Hematopoietic multipotent progenitor cell (in vitro differentiated cells): ENCODE data around the gene GRIN2C. TPM values are rescaled to one million over a fixed set of nuclear protein-coding genes. Genes with fewer than 3 reads are reported as not detected.

Experiments used
- DNase-seq, 3 donors: peaks; one replicate each; pipeline ENCODE4 v3.0.0-alpha.2; 2011 to 2015; ENCODE audit warnings: low read depth in 2 of 3, low spot score in 2 of 3
- total RNA-seq: library from RNA; depleted of rRNA; stranded (reverse); fragments of >200 nt; gene quantifications from one replicate; pipeline ENCODE4 v1.2.3, GENCODE V29; 2012

The GRIN2C gene
- total RNA-seq, 1 donor, result 0.27 TPM

DNA sequence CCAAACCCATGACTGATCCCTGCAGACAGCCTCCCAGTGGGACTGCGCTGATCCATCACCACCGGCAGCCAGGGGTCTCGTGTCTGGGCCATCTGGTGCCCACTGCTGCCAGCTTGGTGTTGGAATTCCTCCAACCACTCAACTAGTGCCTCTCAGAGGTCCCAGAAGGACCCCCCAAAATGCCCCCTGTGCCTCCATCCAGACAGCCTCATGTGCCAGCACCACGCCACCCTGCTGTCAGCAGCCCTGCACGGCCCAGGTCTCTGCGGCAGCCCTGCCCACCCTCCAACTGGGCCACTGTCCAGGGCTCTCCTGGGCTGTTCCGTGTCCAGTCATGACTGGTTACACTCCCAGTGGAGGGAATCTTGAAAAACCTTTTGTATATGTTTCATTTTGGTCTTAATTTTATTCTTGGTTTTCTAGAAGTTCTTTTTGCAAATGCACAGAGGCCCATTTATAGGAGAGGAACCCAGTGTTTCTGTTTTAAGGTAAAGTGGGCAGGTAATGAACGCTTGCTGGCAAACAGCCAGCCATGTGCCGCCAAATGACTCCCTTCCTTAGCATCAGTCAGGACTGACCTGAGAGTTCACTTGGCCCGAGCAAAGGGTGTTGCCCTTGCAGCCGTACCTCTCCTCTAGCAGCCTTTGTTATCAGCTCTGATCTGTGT, 34.6 kb downstream of the GRIN2C start:
- DNase-seq, result no peak

DNA sequence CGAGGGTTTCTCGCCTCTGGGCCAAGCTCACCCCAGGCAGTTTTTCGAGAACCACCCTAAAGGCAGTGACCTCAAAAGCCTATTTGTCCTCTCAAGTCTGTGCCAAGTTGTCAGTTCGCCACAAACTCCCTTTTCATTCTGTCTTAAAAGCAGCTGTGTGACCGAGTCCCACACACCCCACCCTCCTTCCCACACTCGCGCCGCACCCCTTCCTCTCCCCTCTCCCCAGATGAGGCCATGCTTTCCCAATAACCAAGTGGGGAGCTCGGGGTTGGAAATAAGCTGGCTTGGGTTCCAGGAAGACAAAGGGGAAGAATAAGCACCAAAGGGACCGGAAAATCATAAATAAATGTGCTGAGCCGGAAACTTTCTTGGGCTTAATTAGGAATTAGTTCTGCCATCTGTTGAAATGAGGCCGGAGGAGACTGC, 36.7 kb downstream of the GRIN2C start:
- no peak for DNase-seq

DNA sequence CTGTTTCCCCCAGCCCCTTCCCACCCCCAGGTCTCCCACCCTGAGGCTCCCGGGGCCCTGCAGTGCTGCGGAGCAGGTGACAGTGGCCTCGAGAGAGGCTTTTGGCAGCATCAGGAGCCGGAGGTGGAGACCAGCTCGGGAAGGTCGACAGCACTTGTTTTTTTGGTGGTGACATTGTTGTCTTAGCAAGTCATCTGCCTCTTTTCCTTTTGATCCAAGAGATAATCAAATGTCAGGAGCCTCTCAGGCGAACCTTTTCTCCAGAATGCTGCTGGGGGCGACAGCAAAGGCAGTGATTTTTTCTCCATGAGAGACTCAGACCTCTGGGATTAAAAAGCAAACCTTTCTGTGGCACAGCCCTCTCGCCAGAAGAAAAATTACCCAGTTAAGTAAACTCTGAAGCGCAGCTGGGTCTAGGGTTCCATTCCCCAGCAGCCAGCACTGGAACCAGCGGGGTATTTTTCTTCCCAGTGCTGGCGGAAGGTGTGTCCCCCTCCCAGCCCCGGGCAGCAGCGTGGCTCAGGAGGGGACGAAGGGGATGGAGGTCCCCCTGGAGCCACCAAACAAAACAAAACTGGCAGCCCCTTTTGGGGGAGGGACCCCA, 37.2 kb downstream of the GRIN2C start:
- DNase-seq, result no peak

- DNase-seq, result no peak
Observed at GRCh38 chr17:74821655-74822334, 37.9 kb downstream of the GRIN2C start.

- no peak for DNase-seq
Observed at GRCh38 chr17:74819801-74820436, 39.8 kb downstream of the GRIN2C start.

DNA sequence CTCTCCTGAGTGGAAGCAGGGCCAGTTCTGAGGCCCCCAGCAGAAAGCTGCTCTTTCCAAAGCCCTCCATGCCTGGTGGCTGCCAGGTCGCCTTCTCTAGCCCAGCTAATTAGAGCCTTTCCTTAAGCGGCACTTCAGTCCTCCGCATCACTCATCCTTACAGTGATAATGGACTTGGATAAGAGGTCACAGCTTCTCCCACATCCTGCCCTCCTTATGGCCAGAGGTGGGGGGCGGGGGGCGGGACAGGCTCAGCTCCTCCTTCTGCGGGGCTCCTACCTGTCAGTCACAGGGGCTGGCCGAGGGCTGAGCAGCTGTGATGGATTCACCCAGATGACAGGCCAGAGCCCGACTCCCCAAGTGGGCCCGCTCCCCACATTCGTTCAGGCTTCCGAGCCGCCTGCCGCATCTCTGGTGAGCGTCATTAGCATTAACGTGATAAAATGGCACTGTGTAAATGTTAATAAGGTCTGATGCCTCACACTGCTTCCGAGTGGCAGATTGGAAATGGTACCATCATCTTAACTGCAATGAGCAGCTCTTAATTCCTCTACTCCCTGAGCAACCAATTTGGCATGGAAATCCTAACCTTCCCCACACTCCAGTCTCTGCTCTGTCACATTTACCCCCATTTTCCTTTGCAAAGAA, 41.3 kb downstream of the GRIN2C start:
- no peak for DNase-seq

GRCh38 chr17:74816905-74817620, 42.6 kb downstream of the GRIN2C start:
- no peak for DNase-seq

DNA sequence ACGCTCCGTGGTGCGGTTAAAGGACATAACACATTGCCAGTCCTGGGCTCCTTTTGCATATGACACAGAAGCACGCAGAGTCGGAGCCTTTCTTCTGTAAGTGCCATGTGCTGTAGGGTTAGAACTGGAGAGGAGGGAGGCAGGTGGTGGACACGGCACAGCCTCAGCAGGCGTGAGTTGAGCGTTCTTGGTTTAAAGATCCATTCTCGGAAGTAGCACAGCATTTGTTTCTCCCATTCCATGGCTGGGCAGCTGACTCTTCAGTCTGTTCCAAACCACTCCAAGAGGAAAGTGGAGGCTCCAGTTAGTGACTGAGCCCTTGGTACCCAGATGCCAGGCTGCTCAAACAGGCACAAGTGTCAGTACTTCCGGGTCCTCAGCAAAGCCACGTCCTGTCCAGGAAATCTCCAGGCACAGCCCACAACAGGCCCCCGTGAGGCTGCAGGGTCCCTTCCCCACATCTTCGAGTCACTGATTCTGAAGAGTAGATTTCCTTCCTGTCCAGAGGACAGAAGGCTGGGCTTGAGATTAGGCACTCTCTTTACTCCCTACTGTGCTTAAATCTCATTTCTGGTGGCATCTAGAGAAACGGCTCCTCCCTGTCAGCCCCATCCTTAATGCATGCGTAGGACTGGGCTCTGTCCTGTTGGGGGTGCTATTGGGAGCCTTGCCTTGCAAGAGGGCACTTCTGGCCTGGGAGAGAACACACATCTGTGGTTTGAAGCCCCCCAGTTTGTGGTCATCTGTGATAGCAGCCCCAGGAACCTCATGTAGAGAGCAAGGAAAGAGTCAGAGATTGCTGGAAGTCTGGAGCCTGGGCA, 43.9 kb downstream of the GRIN2C start:
- peak in 2 of 3 donors; percentile 14 for DNase-seq

DNA sequence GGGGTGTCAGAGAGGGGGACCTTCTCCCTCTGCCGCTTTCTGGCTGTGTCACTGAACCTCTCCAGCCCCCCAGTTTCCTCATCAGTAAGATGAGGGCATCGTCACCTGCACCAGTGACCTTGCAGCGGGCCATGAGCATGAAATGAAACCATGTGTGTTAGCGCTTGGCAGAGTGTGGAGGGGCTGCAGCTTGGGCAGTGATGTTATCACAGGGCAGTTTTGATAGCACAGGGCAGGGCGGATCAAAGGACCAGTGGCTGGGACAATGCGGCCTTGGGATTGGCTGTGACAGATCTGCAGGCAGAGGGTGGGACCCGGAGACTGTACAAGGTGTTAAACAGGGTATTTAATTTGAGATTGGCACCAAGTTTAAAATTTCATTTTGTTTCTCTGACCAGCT, 44.6 kb downstream of the GRIN2C start:
- DNase-seq, result no peak

DNA sequence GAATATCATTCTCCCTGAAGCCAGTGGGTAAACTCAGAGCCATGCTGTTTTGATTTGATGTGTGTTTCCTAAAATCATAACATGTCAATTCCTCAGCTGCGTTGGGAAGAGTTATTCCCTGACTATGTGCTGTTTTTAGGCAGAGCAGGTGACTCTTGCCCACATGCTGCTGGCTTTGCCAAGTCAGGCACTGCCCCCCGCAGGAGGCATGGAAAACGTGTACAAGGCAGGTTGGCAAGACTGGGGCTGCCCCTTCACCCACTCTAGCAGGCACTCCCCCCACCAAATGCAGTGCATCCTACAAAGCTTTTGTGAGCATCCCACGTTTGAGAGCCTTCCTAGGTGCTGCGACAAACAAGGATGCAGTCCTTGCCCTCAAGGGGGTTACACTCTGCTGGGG, 45.2 kb downstream of the GRIN2C start:
- DNase-seq, result peak in 2 of 3 donors; percentile 16 to 40

GRCh38 chr17:74812109-74813009, 47.3 kb downstream of the GRIN2C start:
- no peak for DNase-seq

- no peak for DNase-seq
Observed at GRCh38 chr17:74810699-74811485, 48.8 kb downstream of the GRIN2C start.

DNA sequence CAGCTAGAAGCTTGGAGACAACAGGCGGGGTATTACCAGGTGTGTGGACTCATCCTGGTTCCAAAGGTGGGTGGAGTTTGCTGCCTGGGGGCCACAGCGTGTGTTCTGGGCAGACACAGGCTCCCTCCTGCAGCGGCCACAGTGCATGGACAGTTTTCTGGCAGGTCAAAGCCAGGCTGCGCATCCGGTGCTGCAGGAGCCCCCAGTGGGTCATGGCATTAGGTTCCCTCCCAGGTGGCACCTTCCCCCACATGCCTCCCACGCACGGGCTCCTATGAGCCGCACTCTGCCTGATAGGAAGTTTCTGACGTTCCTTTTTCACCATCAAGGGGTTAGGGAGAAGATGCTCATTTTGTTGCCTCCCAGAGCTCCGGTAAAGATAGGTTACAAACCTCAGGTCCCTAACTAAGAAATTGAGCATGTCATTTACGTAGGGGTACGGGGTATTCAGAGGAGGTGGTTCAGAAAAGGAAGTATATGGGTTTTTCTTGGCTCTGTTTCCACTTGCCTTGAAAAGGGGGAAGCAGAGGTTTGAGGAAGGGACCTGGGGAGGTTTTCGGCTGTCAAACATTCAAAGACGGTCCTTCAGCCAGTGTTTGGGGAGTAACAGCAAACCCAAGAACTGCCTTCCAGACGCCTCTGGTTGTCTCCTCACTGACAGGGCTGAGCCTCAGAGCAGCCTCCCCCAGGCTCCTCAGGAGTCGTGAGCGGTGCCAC, 50.8 kb downstream of the GRIN2C start:
- peak in 1 of 3 donors; percentile 58 for DNase-seq

- DNase-seq, result peak in 1 of 3 donors; percentile 64
Observed at GRCh38 chr17:74807925-74808324, 51.8 kb downstream of the GRIN2C start.

GRCh38 chr17:74807441-74807840, 52.2 kb downstream of the GRIN2C start:
- DNase-seq, result no peak

GRCh38 chr17:74806334-74806733, 53.4 kb downstream of the GRIN2C start:
- DNase-seq, result no peak

DNA sequence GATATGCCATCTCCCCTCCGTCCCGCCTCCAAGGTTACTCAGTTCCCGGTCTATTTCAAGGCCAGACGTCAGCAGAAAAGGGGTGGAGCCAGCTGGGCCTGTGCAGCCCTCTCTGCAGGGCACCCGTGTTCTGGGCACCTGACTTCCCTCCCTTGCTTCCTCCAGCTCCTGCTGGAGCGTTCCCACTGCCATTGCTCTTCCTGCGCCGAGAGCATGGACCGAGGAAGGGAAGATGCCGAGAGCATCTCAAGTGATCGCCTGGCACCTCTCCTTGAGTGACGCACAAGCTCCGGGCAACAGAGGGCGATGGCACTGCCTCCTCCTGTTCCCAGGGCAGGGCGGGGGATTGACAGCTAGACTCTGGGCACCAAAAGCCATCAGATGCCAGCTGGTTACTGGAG, 54.1 kb downstream of the GRIN2C start:
- no peak for DNase-seq
